K562 (cell line): ENCODE measurements around the gene B3GLCT. TPM values are rescaled to one million over a fixed set of nuclear protein-coding genes. Genes with fewer than 3 reads are reported as not detected.

Experiments used
- MGA ChIP-seq: fragments of 450-650 bp; IDR thresholded peaks from 2 replicates; pipeline ENCODE4 v1.6.1; 2016; ENCODE audit warnings: mild to moderate bottlenecking, moderate library complexity
- RBM17 ChIP-seq: fragments of 200-400 bp; formaldehyde crosslinking; IDR thresholded peaks from 2 replicates; pipeline ENCODE4 v1.6.1; 2017; ENCODE audit warnings: low read depth, mild to moderate bottlenecking, low read length, borderline replicate concordance
- ZNF316 ChIP-seq: fragments of 450-650 bp; IDR thresholded peaks from 2 replicates; pipeline ENCODE4 v1.6.1; 2016
- polyA plus RNA-seq, 8 experiments: library from polyadenylated mRNA; depleted of rRNA in 4 of 8; stranded (reverse) in 5 of 8; unstranded in 3 of 8; fragments of >200 nt; fragmentation: Nextera tagmentation in 2 of 8; fragmentation: Illumina TruSeq in 1 of 8; extraction: Ambion mirVana in 2 of 8; extraction: Trizol in 1 of 8; gene quantifications; 2 replicates each; pipeline versions ENCODE4 v1.2.1 to v1.2.3, GENCODE V29; 2011 to 2014; ENCODE audit warnings: inconsistent platforms in 1 of 8, missing spikeins in 1 of 8
- total RNA-seq, 7 experiments: library from RNA; depleted of rRNA in 6 of 7; stranded (reverse); fragments of >200 nt in 6 of 7; fragmentation: Illumina TruSeq in 2 of 7; extraction: Trizol in 2 of 7; gene quantifications; 2 replicates each; pipeline versions ENCODE4 v1.2.1 to v1.2.3, GENCODE V29; 2011 to 2021; ENCODE audit warnings: low replicate concordance in 1 of 7

The B3GLCT gene
- total and polyA plus RNA-seq, 9 of the 15 experiments (the other 6 are each of a cell fraction or from before 2014, with no cell fraction given), result 1.1 to 5.1 (median 2.9) TPM

- TF ChIP-seq MGA (no peak), RBM17 (no peak), ZNF316 (no peak)
These were observed 31.0 kb upstream of the B3GLCT start (continued) for GRCh38 chr13:31168736-31169135.
